GM23248 (cell line): ENCODE measurements around the gene MID1. TPM values are rescaled to one million over a fixed set of nuclear protein-coding genes. Genes with fewer than 3 reads are reported as not detected.
"Not testable (repeated sequence)": the region's sequence is repeated elsewhere in the genome, so short reads cannot be mapped to it uniquely, and the experiment has no call there.

ENCODE experiments used
- DNase-seq: peaks from one replicate; pipeline ENCODE4 v3.0.0-alpha.2; 2015
- H2AFZ ChIP-seq: fragments of 200-600 bp; sonication (generic); 2 replicates; pipeline ENCODE4 v1.6.1; 2016; ENCODE audit warnings: antibody characterized with exemption
- H3F3A ChIP-seq: fragments of 200-600 bp; sonication (generic); 2 replicates; pipeline ENCODE4 v1.6.1; 2016; ENCODE audit warnings: mild to moderate bottlenecking, antibody characterized with exemption, mixed run types; ENCODE audit not compliant: insufficient read depth
- H3K27ac ChIP-seq: fragments of 200-600 bp; sonication (generic); 2 replicates; pipeline ENCODE4 v1.5.1; 2016; ENCODE audit warnings: mild to moderate bottlenecking
- H3K27me3 ChIP-seq: fragments of 200-600 bp; sonication (generic); replicated peaks from 2 replicates; pipeline ENCODE4 v1.6.1; 2016; ENCODE audit warnings: mild to moderate bottlenecking; ENCODE audit not compliant: insufficient read depth
- H3K36me3 ChIP-seq: fragments of 200-600 bp; sonication (generic); 2 replicates; pipeline ENCODE4 v1.6.1; 2016; ENCODE audit warnings: low read depth, mild to moderate bottlenecking
- H3K4me1 ChIP-seq: fragments of 200-600 bp; sonication (generic); 2 replicates; pipeline ENCODE4 v1.6.1; 2016; ENCODE audit warnings: mild to moderate bottlenecking; ENCODE audit not compliant: insufficient read depth
- H3K4me2 ChIP-seq: fragments of 200-600 bp; sonication (generic); one replicate; pipeline ENCODE4 v1.6.1; 2016; ENCODE audit warnings: mild to moderate bottlenecking; ENCODE audit not compliant: unreplicated experiment
- H3K4me3 ChIP-seq: fragments of 200-600 bp; sonication (generic); 2 replicates; pipeline ENCODE4 v1.5.1; 2016; ENCODE audit warnings: mild to moderate bottlenecking
- H3K79me2 ChIP-seq: fragments of 200-600 bp; sonication (generic); 2 replicates; pipeline ENCODE4 v1.6.1; 2016; ENCODE audit warnings: mild to moderate bottlenecking; ENCODE audit not compliant: insufficient read depth
- H3K9ac ChIP-seq: fragments of 200-600 bp; sonication (generic); 2 replicates; pipeline ENCODE4 v1.6.1; 2016; ENCODE audit warnings: mild to moderate bottlenecking
- H3K9me2 ChIP-seq: fragments of 200-600 bp; sonication (generic); 2 replicates; pipeline ENCODE4 v1.6.1; 2016; ENCODE audit warnings: mixed run types, mild to moderate bottlenecking, moderate library complexity; ENCODE audit not compliant: insufficient read depth
- H3K9me3 ChIP-seq: fragments of 200-600 bp; sonication (generic); one replicate; pipeline ENCODE4 v1.6.1; 2017; ENCODE audit warnings: low read depth
- H4K20me1 ChIP-seq: fragments of 200-600 bp; sonication (generic); 2 replicates; pipeline ENCODE4 v1.6.0; 2016; ENCODE audit not compliant: insufficient read depth
- EZH2 ChIP-seq: fragments of 200-600 bp; sonication (generic); IDR thresholded peaks from 2 replicates; pipeline ENCODE4 v1.6.1; 2018; ENCODE audit warnings: antibody characterized with exemption, mild to moderate bottlenecking; ENCODE audit not compliant: insufficient read depth, poor library complexity, severe bottlenecking
- EZH2phosphoT487 ChIP-seq: fragments of 200-600 bp; sonication (generic); IDR thresholded peaks from 2 replicates; pipeline ENCODE4 v1.6.1; 2018; ENCODE audit warnings: antibody characterized with exemption, moderate library complexity, mild to moderate bottlenecking, low read depth; ENCODE audit not compliant: insufficient read depth
- WGBS, 2 experiments: methylation state at CpG; one replicate each; pipeline ENCODE4 v1.1.6; 2015 to 2017; ENCODE audit warnings: low lambda C conversion rate in 2 of 2, low coverage in 1 of 2; ENCODE audit errors: missing lambda C conversion rate in 2 of 2; 5-methylcytosine and 5-hydroxymethylcytosine counted together
- in situ Hi-C: fragments of 300-500 bp; cut with MboI; formaldehyde crosslinking; loops from 2 replicates; pipeline ENCODE4 v1.15.0; 2020
- polyA plus RNA-seq: library from polyadenylated mRNA; unstranded; fragments of >200 nt; fragmentation: Nextera tagmentation; extraction: Ambion mirVana; gene quantifications from 2 replicates; pipeline ENCODE4 v1.2.1, GENCODE V29; 2016
- total RNA-seq: library from RNA; depleted of rRNA; stranded (reverse); fragments of >200 nt; shearing (Covaris generic); gene quantifications from 2 replicates; pipeline ENCODE4 v1.2.3, GENCODE V29; 2014

The MID1 gene
- total and polyA plus RNA-seq, 2 experiments from 2014 or later = 5.6 to 5.9 TPM

GRCh38 chrX:10591363-10592335 lies 28.7 kb downstream of the MID1 start:
- in situ Hi-C loops = no loop called here
- Histone ChIP-seq H3K27me3 (no peaks in the 10 kb centered on the region), H3K4me2 (no peak overlapping the region), H3F3A (no peaks in the 10 kb centered on the region), H3K27ac (no peak overlapping the region), H4K20me1 (no peaks in the 10 kb centered on the region), H2AFZ (no peak overlapping the region), H3K9ac (no peak overlapping the region), H3K4me1 (no peaks in the 10 kb centered on the region), H3K9me2 (no peaks in the 10 kb centered on the region), H3K4me3 (no peak overlapping the region), H3K9me3 (no peaks in the 10 kb centered on the region), H3K79me2 (no peaks in the 10 kb centered on the region), H3K36me3 (no peaks in the 10 kb centered on the region)
- peak; percentile 17 for DNase-seq
- 32 to 43% methylated on average over 10 to 11 of the region's 11 CpGs for WGBS, 2 experiments
- no peak for TF ChIP-seq EZH2
- no peak for TF ChIP-seq EZH2phosphoT487

- H3K79me2 ChIP-seq, H3K27ac ChIP-seq, H3K4me1 ChIP-seq, H3K4me3 ChIP-seq, H3K36me3 ChIP-seq, H3K9ac ChIP-seq, H4K20me1 ChIP-seq, H3K27me3 ChIP-seq, H3K9me2 ChIP-seq, H3K9me3 ChIP-seq, H2AFZ ChIP-seq, H3F3A ChIP-seq, DNase-seq, H3K4me2 ChIP-seq, in situ Hi-C loops: not testable (repeated sequence)
- WGBS, 2 experiments = 88 to 97% methylated on average over 6 to 10 of the region's 10 CpGs
Observed at GRCh38 chrX:10589787-10590186, 30.6 kb downstream of the MID1 start.

- Histone ChIP-seq H3K4me2 (no peak overlapping the region), H2AFZ (no peak overlapping the region), H3K4me3 (no peak overlapping the region), H3K27me3 (no peaks in the 10 kb centered on the region), H3K9me3 (no peaks in the 10 kb centered on the region), H3K9ac (no peak overlapping the region), H4K20me1 (no peaks in the 10 kb centered on the region), H3K9me2 (no peaks in the 10 kb centered on the region), H3F3A (no peaks in the 10 kb centered on the region), H3K27ac (no peak overlapping the region), H3K36me3 (no peaks in the 10 kb centered on the region), H3K79me2 (no peaks in the 10 kb centered on the region), H3K4me1 (no peaks in the 10 kb centered on the region)
- in situ Hi-C loops = no loop called here
- WGBS, 2 experiments = 76 to 80% methylated on average over 5 to 6 of the region's 6 CpGs
- TF ChIP-seq EZH2phosphoT487 (no peak), EZH2 (no peak)
- no peak for DNase-seq
Observed at GRCh38 chrX:10589098-10589497, 31.3 kb downstream of the MID1 start.

- WGBS, 2 experiments = 67 to 78% methylated on average over 7 of the region's 7 CpGs
- H3K9ac ChIP-seq, H3K9me3 ChIP-seq, H2AFZ ChIP-seq, H3K27me3 ChIP-seq, H3F3A ChIP-seq, H3K4me1 ChIP-seq, in situ Hi-C loops, DNase-seq, H4K20me1 ChIP-seq, H3K9me2 ChIP-seq, H3K27ac ChIP-seq, H3K36me3 ChIP-seq, H3K4me3 ChIP-seq, H3K4me2 ChIP-seq, H3K79me2 ChIP-seq: not testable (repeated sequence)
Observed at GRCh38 chrX:10584882-10585281, 35.5 kb downstream of the MID1 start.

GRCh38 chrX:10582945-10583344 lies 37.4 kb downstream of the MID1 start:
- in situ Hi-C loops = no loop called here
- H4K20me1 ChIP-seq = no peaks in the 10 kb centered on the region
- no peaks in the 10 kb centered on the region for H3K79me2 ChIP-seq
- peak; percentile 61 for DNase-seq
- 0 out of 2 replicates have a peak, but pooled peaks cover 10% of the 10 kb centered on the region for H3F3A ChIP-seq
- peaks cover 14% of the 10 kb centered on the region for H3K4me1 ChIP-seq
- no peaks in the 10 kb centered on the region for H3K9me2 ChIP-seq
- H2AFZ ChIP-seq = no peak overlapping the region
- H3K4me2 ChIP-seq = no peak overlapping the region
- no peak for TF ChIP-seq EZH2phosphoT487
- no peak overlapping the region for H3K27ac ChIP-seq
- no peaks in the 10 kb centered on the region; the same call in 1 of the 2 replicates for H3K36me3 ChIP-seq
- H3K9me3 ChIP-seq = no peaks in the 10 kb centered on the region
- no peak overlapping the region for H3K4me3 ChIP-seq
- no peak overlapping the region for H3K9ac ChIP-seq
- no peaks in the 10 kb centered on the region for H3K27me3 ChIP-seq
